HCT116 (cell line): ENCODE results near the gene RABGAP1. TPM values are rescaled to one million over a fixed set of nuclear protein-coding genes. Genes with fewer than 3 reads are reported as not detected.

Source experiments
- ATAC-seq: fragments of 200-7000 bp; cut with Tn5 transposase; 2 replicates; pipeline ENCODE4 v1.9.1; 2020; ENCODE audit warnings: mild to moderate bottlenecking, moderate library complexity
- BruUV-seq: library from RNA; stranded (reverse); fragments of 400-500 nt; replicated peaks from 2 replicates; lab custom pipeline; 2021; lab: Mats Ljungman, UMichigan
- CTCF ChIA-PET: fragments of 300-600 bp; sonication (Branson Sonifier 250); formaldehyde crosslinking; loops from one replicate; lab custom pipeline; 2021; ENCODE audit warnings: antibody characterized with exemption; lab: Charles Lee
- POLR2A ChIA-PET: fragments of 300-600, 350-600 bp; sonication (Branson Sonifier 250); formaldehyde crosslinking; loops from one replicate; lab custom pipeline; 2021; ENCODE audit warnings: antibody characterized with exemption; lab: Charles Lee
- RAD21 ChIA-PET, 2 experiments: fragments of 300-600 bp; sonication (Branson Sonifier 250); formaldehyde crosslinking; loops; one replicate each; lab custom pipeline; 2023; ENCODE audit warnings: low total read pairs in 2 of 2; ENCODE audit not compliant: uncharacterized antibody in 2 of 2, unreplicated experiment in 2 of 2, low non-redundant PET in 1 of 2; lab: Charles Lee
- DNase-seq: peaks from one replicate; pipeline ENCODE4 v3.0.0-alpha.2; 2010; ENCODE audit warnings: low read depth, low spot score
- H2AFZ ChIP-seq: fragments of 200-600 bp; shearing (Covaris generic), sonication (generic); 2 replicates; pipeline ENCODE4 v1.6.1; 2017; ENCODE audit warnings: low read depth, mixed run types, mixed read lengths, antibody characterized with exemption, low read length; ENCODE audit not compliant: poor library complexity, severe bottlenecking
- H3K27ac ChIP-seq: 2 replicates; pipeline ENCODE4 v1.5.1; 2012; ENCODE audit warnings: low read depth, low read length
- H3K27me3 ChIP-seq: fragments of 200-600 bp; sonication (generic); 2 replicates; pipeline ENCODE4 v1.6.1; 2016; ENCODE audit warnings: mixed run types, low read length, mixed read lengths; ENCODE audit not compliant: insufficient read depth
- H3K36me3 ChIP-seq, 2 experiments: fragments of 200-500 bp in 1 of 2; fragments of 200-600 bp in 1 of 2; sonication (Bioruptor generic) in 1 of 2; sonication (generic) in 1 of 2; 2 replicates each; pipeline versions ENCODE4 v1.5.1 to v1.6.1; 2014 to 2016; ENCODE audit warnings: low read length in 2 of 2, inconsistent platforms in 1 of 2, mixed read lengths in 1 of 2, mixed run types in 1 of 2; ENCODE audit not compliant: insufficient read depth in 2 of 2, control insufficient read depth in 1 of 2
- H3K4me1 ChIP-seq, 2 experiments: fragments of 200-600 bp in 1 of 2; sonication (generic) in 1 of 2; 2 replicates each; pipeline versions ENCODE4 v1.5.1 to v1.6.1; 2012 to 2017; ENCODE audit warnings: low read length in 2 of 2, inconsistent platforms in 1 of 2, mild to moderate bottlenecking in 1 of 2, mixed read lengths in 1 of 2, mixed run types in 1 of 2, moderate library complexity in 1 of 2; ENCODE audit not compliant: insufficient read depth in 2 of 2, control insufficient read depth in 1 of 2
- H3K4me2 ChIP-seq: fragments of 200-600 bp; sonication (generic); 2 replicates; pipeline ENCODE4 v1.6.1; 2017; ENCODE audit warnings: mixed run types, low read length, mixed read lengths
- H3K4me3 ChIP-seq, 2 experiments: fragments of 200-600 bp in 1 of 2; sonication (generic) in 1 of 2; replicated peaks in 1 of 2; 2 replicates each; pipeline ENCODE4 v1.5.1; 2011 to 2016; ENCODE audit warnings: low read length in 2 of 2, control low read depth in 1 of 2, low read depth in 1 of 2, mild to moderate bottlenecking in 1 of 2, mixed read lengths in 1 of 2, mixed run types in 1 of 2
- H3K79me2 ChIP-seq: fragments of 200-600 bp; sonication (generic); 2 replicates; pipeline ENCODE4 v1.6.1; 2017; ENCODE audit warnings: mild to moderate bottlenecking, mixed run types, low read length, moderate library complexity, mixed read lengths; ENCODE audit not compliant: insufficient read depth
- H3K9ac ChIP-seq: fragments of 200-600 bp; sonication (generic); 2 replicates; pipeline ENCODE4 v1.6.1; 2016; ENCODE audit warnings: low read length, mixed read lengths
- H3K9me2 ChIP-seq: fragments of 200-600 bp; sonication (generic), shearing (Covaris generic); 2 replicates; pipeline ENCODE4 v1.6.1; 2017; ENCODE audit warnings: mixed run types, mild to moderate bottlenecking, moderate library complexity; ENCODE audit not compliant: insufficient read depth
- H3K9me3 ChIP-seq, 2 experiments: fragments of 200-500 bp in 1 of 2; fragments of 200-600 bp in 1 of 2; sonication (Bioruptor generic) in 1 of 2; sonication (generic) in 1 of 2; 2 replicates each; pipeline ENCODE4 v1.6.1; 2014 to 2017; ENCODE audit warnings: low read length in 2 of 2, mixed read lengths in 2 of 2, inconsistent platforms in 1 of 2, low read depth in 1 of 2, mild to moderate bottlenecking in 1 of 2, mixed run types in 1 of 2, moderate library complexity in 1 of 2; ENCODE audit not compliant: control insufficient read depth in 1 of 2, insufficient read depth in 1 of 2
- H4K20me1 ChIP-seq: fragments of 200-600 bp; sonication (generic), shearing (Covaris generic); 2 replicates; pipeline ENCODE4 v1.6.1; 2017; ENCODE audit warnings: mixed run types, mild to moderate bottlenecking, moderate library complexity; ENCODE audit not compliant: insufficient read depth
- ATF3 ChIP-seq: IDR thresholded peaks from 2 replicates; pipeline ENCODE4 v1.6.1; 2012
- EGR1 ChIP-seq: IDR thresholded peaks from 2 replicates; pipeline ENCODE4 v1.6.1; 2012; ENCODE audit warnings: low read depth
- ELF1 ChIP-seq: IDR thresholded peaks from 2 replicates; pipeline ENCODE4 v1.6.1; 2012; ENCODE audit warnings: low read depth, borderline replicate concordance
- EZH2phosphoT487 ChIP-seq: fragments of 200-600 bp; IDR thresholded peaks from 2 replicates; pipeline ENCODE4 v1.6.1; 2018; ENCODE audit warnings: antibody characterized with exemption, borderline replicate concordance
- FOSL1 ChIP-seq: IDR thresholded peaks from 2 replicates; pipeline ENCODE4 v1.6.1; 2012; ENCODE audit warnings: low read depth
- SIN3A ChIP-seq: IDR thresholded peaks from 2 replicates; pipeline ENCODE4 v1.6.1; 2012; ENCODE audit warnings: low read depth
- SP1 ChIP-seq: IDR thresholded peaks from 2 replicates; pipeline ENCODE4 v1.6.1; 2012; ENCODE audit warnings: low read depth
- intact Hi-C: fragments of 100-400 bp; cut with micrococcal nuclease; formaldehyde crosslinking; loops from 2 replicates; pipeline ENCODE4 v1.10.0; 2022
- total RNA-seq: library from RNA; stranded (reverse); gene quantifications from one replicate; pipeline ENCODE4 v1.2.1, GENCODE V29; 2021; ENCODE audit not compliant: unreplicated experiment

The RABGAP1 gene
- total RNA-seq, 1 experiment from 2014 or later = 29.7 TPM

- CTCF ChIA-PET = no interaction called here
- no peaks in the 10 kb centered on the region for H4K20me1 ChIP-seq
- TF ChIP-seq ELF1 = no peak
- DNase-seq = no peak
- no peak overlapping the region for H3K4me3 ChIP-seq
- H3K9me2 ChIP-seq = no peaks in the 10 kb centered on the region
- no peaks in the 10 kb centered on the region for H3K4me1 ChIP-seq
- H3K79me2 ChIP-seq = no peaks in the 10 kb centered on the region
- intact Hi-C loops = no loop called here
- no peak for ATAC-seq
- H3K36me3 ChIP-seq = peaks cover 0 to 5% of the 10 kb centered on the region in 2 experiments; a peak in 1 of 4 replicates
- RAD21 ChIA-PET = no interaction called here
- no peak overlapping the region for H3K27ac ChIP-seq
- BruUV-seq = no TSS peak
- no peak overlapping the region for H3K9ac ChIP-seq
- POLR2A ChIA-PET = no interaction called here
- no peaks in the 10 kb centered on the region for H3K27me3 ChIP-seq
- no peaks in the 10 kb centered on the region for H3K9me3 ChIP-seq
- H3K4me2 ChIP-seq = no peak overlapping the region
- no peak overlapping the region for H2AFZ ChIP-seq
These were observed 186.8 kb downstream of the RABGAP1 start for GRCh38 chr9:123127512-123128075.

GRCh38 chr9:123128591-123128990, 187.8 kb downstream of the RABGAP1 start:
- Histone ChIP-seq H3K27me3 (no peaks in the 10 kb centered on the region), H3K4me1 (no peaks in the 10 kb centered on the region), H3K36me3 (peaks cover 0 to 6% of the 10 kb centered on the region in 2 experiments; a peak in 1 of 4 replicates), H3K9ac (no peak overlapping the region), H3K27ac (no peak overlapping the region), H4K20me1 (no peaks in the 10 kb centered on the region), H2AFZ (no peak overlapping the region), H3K9me3 (no peaks in the 10 kb centered on the region), H3K4me2 (no peak overlapping the region), H3K79me2 (no peaks in the 10 kb centered on the region), H3K9me2 (no peaks in the 10 kb centered on the region), H3K4me3 (no peak overlapping the region)
- DNase-seq = no peak
- no peak for TF ChIP-seq FOSL1
- TF ChIP-seq SP1 = no peak
- TF ChIP-seq EZH2phosphoT487 = no peak
- TF ChIP-seq ATF3 = no peak
- TF ChIP-seq EGR1 = no peak
- TF ChIP-seq SIN3A = no peak
- ATAC-seq = no peak
- ChIA-PET POLR2A (no interaction called here), CTCF (no interaction called here), RAD21 (no interaction called here)
- BruUV-seq = no TSS peak
- intact Hi-C loops = no loop called here
